Mesodermal cell (in vitro differentiated cells): ENCODE data around the gene FOXK2.
"Not testable (repeated sequence)": the region's sequence is repeated elsewhere in the genome, so short reads cannot be mapped to it uniquely, and the experiment has no call there.

Source experiments
- H3K27ac ChIP-seq: 2 replicates; pipeline ENCODE4 v1.7.0; 2013; ENCODE audit warnings: mild to moderate bottlenecking, low read depth, low read length, moderate library complexity; ENCODE audit not compliant: severe bottlenecking
- H3K36me3 ChIP-seq: 2 replicates; pipeline ENCODE4 v1.7.1; 2013; ENCODE audit warnings: mild to moderate bottlenecking, low read length, moderate library complexity; ENCODE audit not compliant: control insufficient read depth, insufficient read depth
- H3K4me1 ChIP-seq: one replicate; pipeline ENCODE4 v1.7.1; 2013; ENCODE audit warnings: mild to moderate bottlenecking, low read length; ENCODE audit not compliant: insufficient read depth, control insufficient read depth, poor library complexity, severe bottlenecking
- H3K4me3 ChIP-seq: 2 replicates; pipeline ENCODE4 v1.7.0; 2013; ENCODE audit warnings: low read length, control low read depth, mild to moderate bottlenecking; ENCODE audit not compliant: insufficient read depth, poor library complexity, severe bottlenecking; ENCODE audit errors: extremely low read depth
- H3K9me3 ChIP-seq: 2 replicates; pipeline ENCODE4 v1.7.1; 2013; ENCODE audit warnings: mild to moderate bottlenecking, low read length, moderate library complexity; ENCODE audit not compliant: control insufficient read depth
- WGBS, 2 experiments: methylation state at CpG; one replicate each; pipeline ENCODE4 v1.1.5; 2013; ENCODE audit warnings: missing lambda C conversion rate in 2 of 2; ENCODE audit not compliant: insufficient coverage in 2 of 2; 5-methylcytosine and 5-hydroxymethylcytosine counted together

FOXK2 gene

DNA sequence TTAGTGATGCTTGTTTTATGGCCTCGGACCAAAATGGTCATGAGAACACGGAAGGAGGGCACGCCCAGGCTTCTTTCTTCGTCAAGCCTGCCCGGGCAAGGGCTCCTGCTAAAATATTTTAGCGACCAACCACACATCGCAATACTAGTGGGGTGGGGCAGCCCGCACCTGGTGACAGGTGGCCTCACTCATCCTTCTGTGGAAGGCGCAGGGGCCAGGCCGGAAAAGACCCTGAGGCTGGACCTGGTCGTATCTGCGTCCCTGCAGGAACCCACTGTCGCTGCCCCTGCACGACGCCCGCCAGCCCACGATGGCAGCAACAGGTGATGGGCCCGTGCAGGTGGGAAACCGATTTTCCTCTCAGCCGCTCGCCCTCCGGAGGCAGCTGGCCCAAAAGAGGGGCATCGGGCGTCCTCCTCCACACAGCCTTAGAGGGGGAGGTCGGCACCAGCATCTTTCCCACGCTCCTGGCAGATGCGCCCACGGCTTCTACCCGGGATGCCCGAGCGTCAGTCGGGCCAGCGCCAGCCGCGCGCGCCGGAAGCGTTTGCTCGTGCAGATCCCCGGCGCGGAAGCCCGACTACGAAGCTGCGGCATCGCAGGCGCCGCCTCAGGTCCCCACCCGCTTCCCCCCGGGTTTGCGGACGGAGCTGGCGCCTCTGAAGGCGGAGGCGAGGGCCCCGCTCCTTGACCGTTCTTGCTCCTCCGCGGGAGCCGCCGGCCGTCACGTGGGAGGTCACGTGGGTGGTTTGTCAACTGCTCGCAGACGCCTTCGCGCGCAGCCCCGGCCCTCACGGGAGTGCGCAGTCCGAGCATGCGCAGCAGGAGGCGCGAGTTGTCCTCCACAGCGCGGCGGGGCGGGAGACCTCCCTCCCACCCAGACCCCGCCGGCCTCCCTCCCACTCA lies 22.8 kb upstream of the FOXK2 start:
- WGBS, 2 experiments: 25 to 27% methylated on average over 61 to 65 of the region's 83 CpGs
- no peaks in the 10 kb centered on the region for H3K9me3 ChIP-seq
- H3K4me3 ChIP-seq: peak overlapping the region; percentile 52
- H3K27ac ChIP-seq: no peak overlapping the region
- no peaks in the 10 kb centered on the region for H3K4me1 ChIP-seq
- H3K36me3 ChIP-seq: no peaks in the 10 kb centered on the region

DNA sequence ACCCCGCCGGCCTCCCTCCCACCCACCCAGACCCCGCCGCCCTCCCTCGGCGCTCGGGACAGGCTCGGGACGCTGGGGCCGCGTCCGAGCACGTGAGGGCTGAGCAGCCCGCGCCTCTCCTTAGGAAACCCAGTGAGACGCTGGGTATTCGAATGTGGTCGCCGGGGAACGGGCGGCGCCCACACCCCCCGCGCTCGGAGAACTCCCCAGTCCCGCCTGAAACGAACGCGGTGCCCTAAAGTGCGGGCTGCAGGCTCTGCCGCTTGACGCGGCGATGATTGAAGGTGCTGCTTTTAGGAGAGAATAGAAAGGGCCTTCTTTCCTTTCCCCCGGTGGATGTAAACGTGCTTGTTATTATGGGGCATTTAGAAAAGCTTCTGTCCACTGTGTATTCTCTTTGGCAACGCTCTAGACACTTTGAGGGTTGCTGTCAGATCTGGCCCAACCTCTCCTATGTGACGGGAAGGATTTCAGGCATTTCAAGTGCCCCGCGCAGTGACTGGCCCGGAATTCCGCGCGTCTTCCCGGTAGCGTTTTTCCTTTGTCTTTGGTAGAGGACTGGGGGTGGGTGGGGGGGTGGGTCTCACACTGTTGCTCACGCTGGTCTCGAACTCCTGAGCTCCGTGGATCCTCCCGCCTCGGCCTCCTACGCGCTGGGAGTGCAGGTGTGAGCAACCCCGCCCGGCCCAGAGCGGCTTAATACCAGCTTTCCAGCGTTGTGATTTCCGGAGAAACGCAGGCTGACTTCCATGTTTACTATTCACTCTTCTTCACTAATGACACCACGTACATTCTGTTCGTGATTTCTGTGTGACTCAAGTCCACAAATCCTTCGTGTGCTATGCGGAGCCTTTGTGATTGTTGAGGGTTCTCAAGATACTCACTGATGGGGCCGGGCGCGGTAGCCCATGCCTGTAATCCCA lies 21.8 kb upstream of the FOXK2 start:
- Histone ChIP-seq H3K36me3 (no peaks in the 10 kb centered on the region), H3K27ac (peak overlapping the region; percentile 75), H3K4me1 (no peaks in the 10 kb centered on the region), H3K4me3 (peak overlapping the region; percentile 41), H3K9me3 (no peaks in the 10 kb centered on the region)
- WGBS, 2 experiments: 21% methylated on average over 43 to 47 of the region's 66 CpGs

DNA sequence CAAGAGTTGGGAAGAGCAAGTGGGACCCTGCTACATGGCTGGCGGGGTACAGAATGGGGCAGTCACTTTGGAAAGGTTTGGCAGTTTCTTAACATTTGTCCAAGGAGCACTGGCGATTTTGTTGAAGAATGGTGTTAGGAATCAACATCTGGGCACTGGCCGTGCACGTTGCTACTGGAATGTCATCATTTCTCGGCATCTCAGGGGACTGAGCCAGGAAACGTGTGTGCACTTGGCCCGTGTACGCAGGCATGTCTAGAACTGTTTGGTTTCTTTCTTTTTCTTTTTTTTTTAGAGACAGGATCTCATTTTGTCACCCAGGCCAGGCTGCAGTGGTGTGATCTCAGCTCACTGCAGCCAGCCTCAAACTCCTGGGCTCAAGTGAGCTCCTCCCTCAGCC lies 17.3 kb upstream of the FOXK2 start:
- no peaks in the 10 kb centered on the region for H3K4me1 ChIP-seq
- no peaks in the 10 kb centered on the region for H3K9me3 ChIP-seq
- no peak overlapping the region for H3K4me3 ChIP-seq
- WGBS, 2 experiments: 92 to 94% methylated on average over 8 of the region's 8 CpGs
- no peak overlapping the region for H3K27ac ChIP-seq
- no peaks in the 10 kb centered on the region for H3K36me3 ChIP-seq

- no peak overlapping the region for H3K27ac ChIP-seq
- H3K4me3 ChIP-seq: no peak overlapping the region
- H3K36me3 ChIP-seq: no peaks in the 10 kb centered on the region
- 92 to 94% methylated on average over 9 to 10 of the region's 12 CpGs for WGBS, 2 experiments
- H3K9me3 ChIP-seq: no peaks in the 10 kb centered on the region
- no peaks in the 10 kb centered on the region for H3K4me1 ChIP-seq
These were observed 16.3 kb upstream of the FOXK2 start for GRCh38 chr17:82503094-82503727.

GRCh38 chr17:82503728-82504308 lies 15.7 kb upstream of the FOXK2 start:
- Histone ChIP-seq H3K36me3 (no peaks in the 10 kb centered on the region), H3K4me3 (no peak overlapping the region), H3K4me1 (no peaks in the 10 kb centered on the region), H3K27ac (no peak overlapping the region), H3K9me3 (no peaks in the 10 kb centered on the region)
- WGBS, 2 experiments: 82 to 88% methylated on average over 21 of the region's 21 CpGs

GRCh38 chr17:82505296-82505695 lies 14.2 kb upstream of the FOXK2 start:
- no peaks in the 10 kb centered on the region for H3K36me3 ChIP-seq
- H3K4me3 ChIP-seq: no peak overlapping the region
- H3K9me3 ChIP-seq: no peaks in the 10 kb centered on the region
- H3K27ac ChIP-seq: no peak overlapping the region
- 95 to 98% methylated on average over 3 to 6 of the region's 6 CpGs for WGBS, 2 experiments
- H3K4me1 ChIP-seq: no peaks in the 10 kb centered on the region

DNA sequence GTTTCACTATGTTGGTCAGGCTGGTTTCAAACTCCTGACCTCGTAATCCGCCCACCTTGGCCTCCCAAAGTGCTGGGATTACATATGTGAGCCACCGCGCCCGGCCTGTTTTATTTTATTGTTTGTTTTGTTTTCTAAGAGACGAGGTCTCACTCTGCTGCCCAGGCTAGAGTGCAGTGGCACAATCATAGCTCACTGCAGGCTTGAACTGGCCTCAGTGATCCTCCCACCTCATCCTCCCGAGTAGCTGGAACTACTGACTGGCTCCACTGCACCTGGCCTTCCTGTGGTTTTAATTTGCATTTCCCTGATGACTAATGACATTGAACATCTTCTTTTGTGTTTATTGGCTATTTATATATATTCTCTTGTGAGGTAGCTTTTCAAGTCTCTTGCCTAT lies 13.1 kb upstream of the FOXK2 start:
- H3K9me3 ChIP-seq, H3K4me3 ChIP-seq, H3K4me1 ChIP-seq, H3K36me3 ChIP-seq, H3K27ac ChIP-seq: not testable (repeated sequence)
- whole genome bisulfite sequencing, 2 experiments: 92 to 95% methylated on average over 4 to 6 of the region's 7 CpGs

- H3K9me3 ChIP-seq: no peaks in the 10 kb centered on the region
These were observed 11.8 kb upstream of the FOXK2 start for GRCh38 chr17:82507631-82508175.

GRCh38 chr17:82511642-82512041 lies 7.9 kb upstream of the FOXK2 start:
- H3K27ac ChIP-seq: not testable (repeated sequence)
- 86 to 88% methylated on average over 4 to 5 of the region's 5 CpGs for WGBS, 2 experiments

More at GRCh38 chr17:82507631-82508175, 11.8 kb upstream of the FOXK2 start:
- Histone ChIP-seq H3K4me1 (no peaks in the 10 kb centered on the region), H3K36me3 (no peaks in the 10 kb centered on the region), H3K4me3 (no peak overlapping the region), H3K27ac (no peak overlapping the region)
- 82 to 93% methylated on average over 4 to 6 of the region's 7 CpGs for WGBS, 2 experiments

DNA sequence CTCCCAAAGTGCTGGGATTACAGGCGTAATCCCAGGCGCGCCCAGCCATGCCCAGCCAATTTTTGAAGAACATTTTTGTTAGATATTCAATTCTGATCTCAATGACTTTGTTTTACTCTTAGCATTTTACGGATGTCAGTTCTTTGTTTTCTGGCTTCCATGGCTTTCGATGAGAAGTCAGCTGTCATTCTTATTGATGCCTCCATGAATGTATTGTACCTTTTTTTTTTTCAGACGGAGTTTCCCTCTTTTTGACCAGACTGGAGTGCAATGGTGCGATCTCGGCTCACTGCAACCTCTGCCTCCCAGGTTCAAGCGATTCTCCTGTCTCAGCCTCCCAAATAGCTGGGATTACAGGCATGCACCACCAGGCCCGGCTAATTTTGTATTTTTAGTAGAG lies 5.7 kb upstream of the FOXK2 start:
- H3K4me1 ChIP-seq: not testable (repeated sequence)
- WGBS, 2 experiments: 94 to 100% methylated on average over 2 to 5 of the region's 10 CpGs

More at GRCh38 chr17:82511642-82512041, 7.9 kb upstream of the FOXK2 start:
- H3K4me1 ChIP-seq, H3K9me3 ChIP-seq, H3K36me3 ChIP-seq, H3K4me3 ChIP-seq: not testable (repeated sequence)

More for the DNA sequence above, 5.7 kb upstream of the FOXK2 start:
- H3K27ac ChIP-seq, H3K9me3 ChIP-seq, H3K4me3 ChIP-seq, H3K36me3 ChIP-seq: not testable (repeated sequence)
